ENCODE results near the gene SPSB4.
"Not testable (repeated sequence)": the region's sequence is repeated elsewhere in the genome, so short reads cannot be mapped to it uniquely, and the experiment has no call there.

The SPSB4 gene

DNA sequence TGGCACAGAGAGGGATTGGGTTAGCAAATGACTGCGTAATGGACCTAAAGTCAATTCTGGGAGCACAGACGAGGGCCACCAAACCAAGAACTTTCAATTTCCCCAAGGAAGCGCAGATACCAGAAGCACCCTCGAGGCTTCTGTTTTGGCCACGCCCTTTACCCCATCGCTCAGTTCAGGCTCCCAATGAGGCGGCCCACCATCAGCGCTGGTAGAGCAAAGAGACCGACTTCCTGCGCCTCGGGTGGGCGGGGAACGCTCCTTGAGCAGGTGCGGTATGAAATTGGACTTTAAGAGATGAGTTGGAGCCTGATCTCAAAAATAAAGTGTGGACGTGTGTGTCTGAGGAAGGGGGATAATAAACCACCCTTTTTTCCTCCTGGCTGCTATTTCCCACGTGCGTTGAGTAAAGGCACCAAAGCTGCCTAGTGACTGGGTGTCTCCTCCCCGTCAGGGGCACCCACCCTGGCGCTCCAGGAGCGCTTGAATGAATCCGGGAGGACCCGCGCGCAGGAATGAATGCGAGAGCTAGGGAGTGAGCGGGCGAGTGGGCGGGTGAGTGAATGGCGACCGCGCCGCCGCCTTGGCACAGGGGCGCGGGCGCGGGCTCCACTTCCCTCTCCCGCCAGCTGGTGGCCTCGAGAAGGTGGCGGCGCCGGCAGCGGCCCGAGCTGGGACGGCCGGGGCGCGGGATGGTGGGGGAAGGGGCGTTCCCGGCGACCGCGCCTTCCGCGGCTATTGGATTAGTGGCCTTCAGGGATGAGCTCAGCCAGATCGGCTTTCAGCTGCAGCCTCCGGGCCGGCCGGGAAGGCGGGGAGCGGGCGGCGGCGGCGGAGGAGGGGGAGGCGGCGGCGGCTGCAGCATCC lies at the start of gene SPSB4:
SPSB4 (plus strand) TSS at position 772 of the 867 bp plus-strand sequence. CDS start 14,758 bp downstream, outside the sequence.
- DNase-seq (ENCODE audit: low read depth), result no peak

DNA sequence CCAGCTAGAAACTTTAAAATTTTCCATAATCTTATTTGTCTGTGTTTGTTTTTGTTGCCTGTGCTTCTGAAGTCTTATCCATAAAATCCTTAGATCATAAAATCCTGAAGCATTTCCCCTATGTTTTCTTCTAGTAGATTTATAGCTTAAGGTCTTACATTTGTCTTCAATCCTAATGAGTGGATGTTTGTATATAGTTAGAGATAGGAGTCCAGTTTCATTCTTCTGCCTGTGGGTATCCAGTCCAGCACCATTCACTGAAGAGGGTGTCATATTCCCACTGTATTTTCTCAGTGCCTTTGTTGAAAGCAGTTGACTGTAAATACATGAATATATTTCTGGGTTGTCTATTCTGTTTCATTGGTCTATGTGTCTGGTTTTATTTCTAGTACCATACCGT lies 44.8 kb upstream of the SPSB4 start:
- DNase-seq (ENCODE audit: low read depth), result no peak

DNA sequence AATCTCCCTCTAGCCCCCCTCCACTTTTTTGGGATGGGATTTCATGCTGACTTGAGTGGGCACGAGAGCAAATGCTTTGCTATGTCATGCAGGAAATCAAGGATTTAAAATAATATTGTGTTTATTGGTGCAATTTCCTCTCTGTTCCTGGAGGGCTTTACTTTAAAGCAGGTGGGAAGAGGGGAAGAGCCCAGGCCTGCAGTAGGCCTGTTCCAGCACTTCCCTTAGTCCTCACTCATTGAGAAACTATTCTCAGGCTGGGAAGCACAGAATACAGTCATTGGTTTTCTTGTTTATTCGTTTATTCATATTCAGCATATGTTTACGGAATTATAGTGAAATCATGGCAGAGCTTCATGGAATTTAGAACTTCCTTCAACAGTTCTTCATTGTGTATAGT lies 41.7 kb upstream of the SPSB4 start:
- DNase-seq (ENCODE audit: low read depth), result no peak

DNA sequence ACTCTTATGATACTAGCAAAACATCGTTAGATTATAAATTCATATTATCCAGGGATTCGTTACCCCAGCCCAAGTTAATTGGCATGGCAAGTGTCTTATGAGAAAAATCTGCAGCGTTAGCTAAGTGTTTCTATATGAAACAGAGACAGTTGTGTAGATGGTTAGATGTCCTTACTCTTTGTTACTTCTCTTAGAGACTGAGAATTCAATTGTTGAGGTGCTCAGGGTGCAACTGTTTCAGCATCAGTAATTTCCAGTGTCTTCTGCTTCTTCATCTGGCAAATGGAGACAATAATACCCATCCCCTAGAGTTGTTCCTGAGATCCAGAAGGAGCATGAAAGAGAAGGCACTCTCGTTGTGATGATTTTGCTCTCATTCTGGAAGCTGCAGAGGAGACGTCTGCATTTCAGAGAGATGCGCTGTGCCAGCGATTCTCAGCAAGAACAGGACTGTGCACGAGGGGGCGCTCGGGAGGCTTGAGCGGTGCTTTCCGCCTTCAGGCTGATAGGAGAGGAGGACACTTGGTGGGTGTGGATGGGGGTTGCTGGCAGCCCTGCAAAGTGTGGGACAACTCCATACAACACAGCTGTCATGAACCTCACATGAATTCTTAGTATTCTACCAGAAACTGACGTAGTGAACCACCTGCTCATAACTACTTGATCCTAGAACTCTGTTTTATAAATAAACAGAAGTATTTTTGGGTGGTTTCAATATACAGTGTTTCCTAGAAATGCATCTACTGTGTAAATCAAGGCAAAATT lies 39.7 kb upstream of the SPSB4 start:
- no peak for DNase-seq (ENCODE audit: low read depth)

DNA sequence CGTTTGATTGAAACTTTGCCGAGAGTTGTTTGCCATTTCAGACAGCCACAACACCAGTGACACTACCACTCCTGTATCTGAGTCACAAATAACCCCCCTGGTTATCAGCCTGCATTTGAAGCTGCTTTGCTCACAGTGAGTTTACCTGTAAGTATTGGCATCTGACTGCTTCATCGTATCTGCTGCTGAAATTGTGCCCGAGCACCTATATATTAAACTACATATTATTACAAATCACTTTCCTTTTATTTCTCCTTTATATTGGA lies 39.2 kb upstream of the SPSB4 start:
- DNase-seq (ENCODE audit: low read depth), result no peak

DNA sequence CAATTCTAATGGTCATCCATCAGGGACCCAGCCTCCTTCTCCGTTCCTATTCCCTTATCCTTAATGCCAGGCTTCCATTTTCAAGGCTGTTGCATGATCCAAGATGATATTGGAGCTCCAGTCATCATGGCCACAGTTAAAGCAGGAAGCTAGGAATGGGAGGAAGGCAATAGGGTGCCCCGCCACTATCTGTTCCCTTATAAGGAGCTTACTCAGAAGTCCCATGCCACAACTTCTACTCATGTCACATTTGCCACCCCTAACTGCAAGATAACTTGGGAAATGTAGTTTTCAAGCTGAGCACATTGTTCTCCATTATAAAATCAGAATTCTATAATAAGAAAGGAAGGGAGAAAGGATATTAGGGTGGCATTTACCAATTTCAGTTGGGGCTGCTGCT lies 38.6 kb upstream of the SPSB4 start:
- no peak for DNase-seq (ENCODE audit: low read depth)

DNA sequence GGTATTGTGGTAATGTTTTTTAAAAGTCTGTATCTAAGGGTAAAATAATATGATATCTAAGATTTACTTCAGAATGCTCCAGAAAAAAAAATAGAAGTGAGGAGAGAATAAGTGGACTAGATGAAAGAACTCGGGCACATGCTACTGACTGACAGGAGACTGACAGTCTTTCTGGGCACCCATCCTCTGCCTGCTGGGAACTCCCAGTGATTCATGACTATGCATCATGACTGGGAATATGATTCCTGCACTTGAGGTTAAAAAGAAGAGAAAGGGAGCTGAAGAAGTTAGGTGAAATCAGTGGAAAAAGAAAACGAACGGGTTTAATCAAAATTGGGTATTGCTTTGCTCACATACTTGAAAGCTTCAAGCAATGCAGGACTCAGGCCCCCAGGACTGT lies 35.7 kb upstream of the SPSB4 start:
- no peak for DNase-seq (ENCODE audit: low read depth)

DNA sequence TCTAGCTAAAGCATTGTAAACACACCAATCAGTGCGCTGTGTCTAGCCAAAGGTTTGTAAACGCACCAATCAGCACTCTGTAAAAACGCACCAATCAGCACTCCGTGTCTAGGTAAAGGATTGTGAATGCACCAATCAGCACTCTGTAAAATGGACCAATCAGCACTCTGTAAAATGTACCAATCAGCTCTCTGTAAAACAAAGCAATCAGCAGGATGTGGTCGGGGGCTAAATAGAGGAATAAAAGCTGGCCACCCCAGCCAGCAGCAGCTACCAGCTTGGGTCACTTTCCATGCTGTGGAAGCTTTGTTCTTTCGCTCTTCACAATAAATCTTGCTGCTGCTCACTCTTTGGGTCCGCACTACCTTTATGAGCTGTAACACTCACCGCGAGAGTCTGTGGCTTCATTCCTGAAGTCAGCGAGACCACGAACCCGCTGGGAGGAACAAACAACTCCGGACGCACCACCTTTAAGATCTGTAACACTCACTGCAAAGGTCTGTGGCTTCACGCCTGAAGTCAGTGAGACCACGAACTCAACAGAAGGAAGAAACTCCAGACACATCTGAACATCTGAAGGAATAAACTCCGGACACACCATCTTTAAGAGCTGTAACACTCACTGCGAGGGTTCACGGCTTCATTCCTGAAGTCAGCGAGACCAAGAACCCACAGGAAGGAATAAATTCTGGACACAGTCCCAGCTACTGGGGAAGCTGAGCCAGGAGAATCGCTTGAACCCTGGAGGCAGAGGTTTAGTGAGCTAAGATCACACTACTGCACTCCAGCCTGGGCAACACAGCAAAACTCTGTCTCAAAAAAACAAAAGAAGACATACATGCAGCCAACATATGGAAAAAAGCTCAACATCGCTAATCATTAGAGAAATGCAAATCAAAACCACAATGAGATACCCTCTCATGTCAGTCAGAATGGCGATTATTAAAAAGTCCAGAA lies 33.5 kb upstream of the SPSB4 start:
- not testable (repeated sequence) for DNase-seq (ENCODE audit: low read depth)

DNA sequence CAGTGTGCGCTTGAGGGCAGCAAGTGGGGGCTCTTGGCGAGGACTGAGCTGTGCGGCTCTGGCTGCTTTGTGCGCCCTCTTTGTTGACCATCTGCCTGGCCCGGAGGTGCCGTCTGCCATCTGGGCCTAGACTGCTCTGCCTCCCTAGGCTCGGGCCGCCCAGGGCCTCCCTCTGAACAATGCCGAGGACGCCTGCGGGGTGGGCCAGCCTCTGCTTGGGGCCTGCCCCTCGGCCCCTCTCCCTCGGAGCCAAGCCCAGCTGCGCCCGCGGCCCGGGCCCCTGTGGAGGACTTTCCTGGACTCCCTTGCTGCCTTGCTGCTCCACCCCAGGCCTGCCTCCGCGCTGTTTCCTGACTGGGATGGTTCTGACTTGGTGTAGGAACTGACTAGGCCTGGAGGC lies 31.9 kb upstream of the SPSB4 start:
- DNase-seq (ENCODE audit: low read depth), result no peak

DNA sequence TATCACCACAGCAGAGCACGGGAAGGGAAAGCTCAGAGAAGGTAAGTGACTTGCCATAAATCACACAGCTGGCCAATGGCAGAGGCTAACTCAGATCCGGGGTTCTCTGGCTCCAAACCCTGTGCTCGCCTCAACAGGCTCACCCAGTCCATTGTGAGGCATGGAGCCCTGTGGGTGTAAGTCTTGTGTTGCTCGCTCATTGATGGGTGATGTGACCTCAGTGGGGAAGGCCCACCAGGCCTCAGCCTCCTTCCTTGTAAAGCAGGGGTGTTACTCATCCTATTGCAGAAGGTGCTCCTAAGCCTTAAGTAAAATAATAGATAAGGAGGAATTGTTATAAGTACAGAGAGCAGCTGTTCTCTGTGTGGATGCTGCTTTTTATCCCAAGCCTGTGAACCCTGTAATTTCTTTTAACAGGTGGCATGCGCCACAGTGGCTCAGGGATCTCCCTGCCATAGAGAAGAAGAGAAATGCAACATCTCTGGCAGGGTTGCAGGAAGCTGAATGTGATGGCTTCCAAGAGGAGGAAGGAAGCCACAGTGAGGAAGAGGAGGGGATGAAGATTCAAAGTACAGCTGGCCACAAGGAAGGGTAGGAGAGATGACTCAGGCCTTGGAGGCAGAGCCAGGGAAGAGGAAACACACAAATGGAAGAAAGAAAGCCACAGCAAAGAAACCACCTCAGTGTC lies 30.9 kb upstream of the SPSB4 start:
- no peak for DNase-seq (ENCODE audit: low read depth)

DNA sequence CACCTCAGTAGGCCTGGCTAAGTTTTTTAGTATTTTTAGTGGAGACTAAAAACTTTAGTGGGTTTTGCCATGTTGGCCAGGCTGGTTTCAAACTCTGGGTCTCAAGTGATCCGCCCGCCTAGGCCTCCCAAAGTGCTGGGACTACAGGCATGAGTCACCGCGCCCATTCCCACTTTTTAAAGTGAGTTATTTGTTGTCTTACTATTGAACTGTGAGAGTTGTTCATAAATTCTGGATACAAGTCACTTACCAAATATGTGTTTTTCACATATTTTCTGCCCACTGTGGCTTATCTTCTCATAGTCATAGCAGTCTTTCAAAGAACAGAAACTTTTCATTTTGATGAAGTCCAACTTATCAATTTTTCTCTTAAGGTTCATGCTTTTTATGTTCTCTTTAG lies 29.9 kb upstream of the SPSB4 start:
- DNase-seq (ENCODE audit: low read depth), result no peak

DNA sequence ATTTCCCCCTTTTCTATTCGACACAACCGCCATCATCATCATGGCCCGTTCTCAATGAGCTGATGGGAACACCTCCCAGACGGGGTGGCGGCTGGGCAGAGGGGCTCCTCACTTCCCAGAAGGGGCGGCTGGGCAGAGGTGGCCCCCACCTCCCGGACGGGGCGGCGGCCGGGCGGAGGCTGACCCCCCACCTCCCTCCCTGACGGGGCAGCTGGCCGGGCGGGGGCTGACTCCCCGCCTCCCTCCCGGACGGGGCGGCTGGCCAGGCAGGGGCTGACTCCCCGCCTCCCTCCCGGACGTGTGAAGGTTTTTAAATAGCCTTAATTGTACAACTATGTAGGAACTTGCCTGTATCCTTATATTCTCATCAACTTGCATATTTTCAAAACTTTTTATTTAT lies 20.9 kb upstream of the SPSB4 start:
- no peak for DNase-seq (ENCODE audit: low read depth)

DNA sequence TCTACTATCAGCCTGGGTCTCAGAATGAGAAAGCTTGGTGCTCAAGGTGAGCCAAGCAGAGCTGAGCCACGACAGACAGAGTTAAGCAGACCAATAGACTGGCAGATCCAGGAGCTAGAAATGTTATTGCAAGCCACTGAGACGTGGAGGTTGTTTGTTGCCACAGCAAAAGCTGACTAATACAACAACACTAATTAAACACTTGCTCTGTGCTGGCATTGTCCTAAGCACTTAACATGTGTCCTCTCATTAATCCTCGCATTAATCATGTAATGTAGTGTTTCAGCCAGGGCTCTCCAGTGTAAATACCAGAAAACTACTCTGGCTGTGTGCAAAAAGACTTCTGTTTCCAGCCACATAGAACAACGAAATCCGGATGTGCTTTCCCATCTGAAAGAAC lies 11.6 kb upstream of the SPSB4 start:
- DNase-seq (ENCODE audit: low read depth), result no peak

DNA sequence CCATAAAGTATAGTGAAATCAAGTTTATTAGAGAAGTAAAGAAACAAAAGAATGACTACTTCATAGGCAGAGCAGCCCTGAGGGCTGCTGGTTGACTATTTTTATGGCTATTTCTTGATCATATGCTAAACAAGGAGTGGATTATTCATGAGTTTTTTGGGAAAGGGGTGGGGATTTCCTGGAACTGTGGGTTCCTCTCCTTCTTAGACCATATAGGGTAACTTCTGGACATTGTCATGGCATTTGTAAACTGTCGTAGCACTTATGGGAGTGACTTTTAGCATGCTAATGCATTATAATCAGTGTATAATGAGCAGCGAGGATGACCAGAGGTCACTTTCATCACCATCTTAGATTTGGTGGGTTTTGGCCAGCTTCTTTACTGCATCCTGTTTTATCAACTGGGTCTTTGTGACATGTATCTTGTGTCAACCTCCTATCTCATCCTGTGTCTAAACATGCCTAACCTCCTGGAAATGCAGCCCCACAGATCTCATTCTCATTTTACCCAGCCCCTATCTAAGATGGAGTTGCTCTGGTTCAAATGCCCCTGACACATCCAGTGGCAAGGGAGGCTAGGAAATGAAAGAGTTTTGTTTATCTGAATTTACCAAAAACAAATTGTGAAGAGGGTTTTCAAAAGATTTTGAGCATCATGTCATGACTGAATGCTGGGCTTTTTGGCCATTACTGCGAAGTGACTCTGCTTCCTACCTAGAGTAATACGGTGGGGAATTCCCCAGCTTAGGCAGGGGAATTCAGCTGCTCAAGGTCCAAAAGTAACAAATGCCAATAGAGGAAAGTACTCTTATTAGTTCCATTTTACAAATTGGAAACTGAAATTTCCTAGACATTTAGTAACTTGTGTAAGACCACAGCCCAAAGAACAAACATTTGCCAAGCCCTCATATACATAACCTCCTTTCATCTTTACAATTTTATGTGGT lies 6.2 kb upstream of the SPSB4 start:
- DNase-seq (ENCODE audit: low read depth), result no peak

DNA sequence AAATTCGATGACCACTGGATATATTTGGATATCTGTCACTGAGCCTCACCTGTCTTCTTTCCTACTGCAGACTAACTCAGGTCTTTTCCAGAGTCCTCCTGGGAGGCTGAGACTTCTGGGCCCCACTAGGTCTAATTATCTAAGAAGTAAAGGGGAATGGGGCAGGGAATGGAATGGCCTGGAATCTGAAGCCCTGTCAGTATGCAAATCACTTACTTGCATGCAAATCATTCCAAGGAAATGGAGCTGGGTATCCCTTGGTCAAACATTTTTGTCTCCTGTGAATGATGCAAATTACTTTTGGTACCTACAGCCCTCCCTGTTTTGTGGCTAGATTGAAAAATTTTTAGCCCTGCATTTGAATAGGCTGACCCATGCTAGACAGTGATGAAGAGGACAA lies 5.3 kb upstream of the SPSB4 start:
- DNase-seq (ENCODE audit: low read depth), result no peak

DNA sequence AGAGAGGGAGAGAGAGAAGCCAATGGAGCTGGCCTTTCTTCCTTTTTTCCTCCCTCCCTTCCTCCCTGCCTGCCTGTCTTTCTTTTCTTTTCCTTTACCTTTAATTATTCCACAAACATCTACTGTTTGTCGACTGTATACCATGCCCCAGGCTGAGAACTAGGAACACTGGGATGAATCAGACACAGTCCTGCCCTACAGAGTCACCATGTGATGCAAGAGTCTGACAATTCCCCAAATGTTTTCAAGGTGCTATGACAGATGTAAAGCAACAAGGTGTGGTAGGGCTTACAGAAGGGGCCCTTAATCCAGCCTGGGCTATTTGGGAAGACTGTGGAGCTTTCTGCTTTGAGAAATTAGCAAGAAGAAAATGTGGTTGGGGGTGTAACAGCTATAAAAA lies 4.0 kb upstream of the SPSB4 start:
- no peak for DNase-seq (ENCODE audit: low read depth)

DNA sequence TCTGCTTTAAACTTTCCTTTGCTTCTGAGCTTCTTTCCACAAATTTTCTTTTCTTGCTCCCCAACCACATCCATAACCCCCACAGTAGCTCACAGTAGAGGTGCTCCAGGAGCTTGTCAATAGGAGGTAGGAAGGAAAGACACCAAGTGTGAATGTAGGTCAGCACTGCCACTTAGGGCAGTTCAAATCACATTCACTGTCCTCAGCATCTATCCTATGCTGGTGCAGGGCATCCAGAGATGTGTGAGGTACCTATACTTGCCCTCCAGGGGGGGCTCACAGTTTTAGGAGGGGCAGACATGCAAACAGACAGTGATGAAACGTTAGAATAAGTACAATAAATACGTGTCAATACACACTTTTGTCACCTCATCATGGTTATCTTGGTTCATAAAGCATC lies 1.5 kb upstream of the SPSB4 start:
- no peak for DNase-seq (ENCODE audit: low read depth)

DNA sequence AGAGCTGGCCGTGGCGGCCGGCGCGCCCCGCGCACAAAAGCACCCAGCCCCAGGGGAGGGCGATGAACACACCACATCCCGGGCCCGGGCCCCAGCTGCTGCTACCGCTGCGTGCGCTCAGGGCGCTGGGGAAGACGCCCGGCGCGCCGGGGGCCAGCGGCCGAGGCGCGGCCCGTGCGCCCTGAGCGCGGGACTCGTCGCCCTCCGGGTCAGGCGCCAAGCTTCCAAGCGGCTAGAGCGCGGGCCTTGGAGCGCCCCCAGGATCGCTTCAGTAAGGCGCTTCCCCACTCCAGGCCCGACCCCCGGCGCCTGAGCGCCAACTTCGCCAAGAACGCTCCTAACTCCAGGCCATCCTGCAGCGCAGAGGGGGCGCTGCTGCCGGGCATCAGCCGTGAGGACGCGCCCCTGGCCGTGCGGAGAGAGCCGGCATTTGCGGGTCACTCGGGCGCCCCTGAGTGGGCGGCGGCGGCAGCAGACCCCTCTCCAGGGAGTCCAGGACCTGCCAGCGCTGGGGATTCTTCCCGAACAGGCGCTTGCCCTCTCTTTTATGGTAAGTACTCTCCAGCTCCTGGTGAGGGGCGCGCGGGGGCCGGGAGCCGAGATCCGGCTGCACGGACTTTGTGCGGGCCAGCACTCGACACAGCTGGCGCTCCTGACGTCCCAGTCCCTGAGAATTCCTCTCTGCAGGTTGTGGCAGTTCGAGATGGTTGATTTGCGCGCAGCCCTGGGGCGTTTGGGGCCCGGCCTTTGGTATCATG lies 475 bp downstream of the SPSB4 start:
- no peak for DNase-seq (ENCODE audit: low read depth)

DNA sequence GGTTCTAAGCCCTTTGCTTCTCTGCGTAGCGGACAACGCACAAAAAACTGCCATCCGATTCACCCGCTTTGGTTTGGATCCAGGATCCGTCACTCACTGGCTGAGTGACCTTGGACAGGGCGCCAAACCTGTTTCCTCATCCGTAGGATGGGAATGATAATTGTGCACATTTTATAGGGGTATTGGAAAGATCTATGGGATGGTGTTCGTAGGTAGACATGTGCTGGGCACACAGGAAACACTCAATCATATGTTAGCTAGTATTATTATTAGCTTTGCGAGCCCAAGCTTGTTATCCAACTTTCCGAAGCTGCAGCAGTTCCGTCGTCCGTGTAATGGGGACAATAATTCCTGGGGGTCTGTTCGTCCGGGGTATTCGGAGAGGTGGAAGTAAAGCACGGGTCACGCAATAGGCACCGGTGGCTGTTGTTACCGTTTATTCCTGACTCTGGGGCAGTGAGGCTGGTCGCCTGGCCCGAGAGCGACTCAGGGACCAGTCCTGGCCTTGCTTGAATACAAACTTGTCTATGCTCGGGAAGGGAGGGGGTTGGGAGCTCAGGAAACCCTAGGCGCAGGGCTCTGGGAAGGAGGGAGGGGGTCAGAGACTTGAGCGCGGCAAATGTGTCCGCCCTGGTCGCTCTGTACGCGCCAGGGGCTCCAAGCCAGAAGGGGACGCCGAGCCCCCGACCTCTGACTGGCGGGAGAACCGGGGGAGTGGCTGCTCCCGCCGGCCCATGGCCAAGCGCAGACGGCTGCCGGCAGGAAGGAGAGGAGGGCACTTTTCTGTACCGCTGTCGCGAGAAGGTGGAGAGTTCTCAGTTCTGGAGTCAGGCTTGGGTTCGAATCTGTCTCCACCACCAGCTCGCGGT lies 1.3 kb downstream of the SPSB4 start:
- DNase-seq (ENCODE audit: low read depth), result no peak
